ENCODE data around the gene MARCHF4. TPM values are rescaled to one million over a fixed set of nuclear protein-coding genes. Genes with fewer than 3 reads are reported as not detected.

The MARCHF4 gene
- total RNA-seq, 1 experiment from 2014 or later, result 0.33 TPM

DNA sequence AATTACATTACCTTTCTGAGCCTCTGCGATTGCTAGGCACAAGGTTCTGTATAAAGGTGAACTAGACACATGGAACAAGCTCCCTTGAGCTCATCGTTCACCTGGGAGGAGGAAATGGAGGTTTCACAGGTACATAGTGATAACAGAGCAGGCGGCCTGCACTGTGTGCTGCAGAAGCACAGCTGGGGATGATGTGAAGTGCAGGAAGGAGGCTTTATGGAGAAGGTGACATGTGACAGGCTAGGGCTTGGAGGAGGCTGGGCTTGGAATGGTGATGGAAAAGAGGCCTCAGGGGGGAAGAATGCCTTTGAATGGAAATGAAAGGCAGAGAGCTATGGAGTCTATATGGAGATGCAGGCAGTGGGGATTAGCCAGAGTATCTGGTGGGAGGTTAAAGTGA is 22.9 kb downstream of the MARCHF4 start:
- no peak overlapping the region for H3K4me3 Mint-ChIP-seq (ENCODE audit: unreplicated experiment)

DNA sequence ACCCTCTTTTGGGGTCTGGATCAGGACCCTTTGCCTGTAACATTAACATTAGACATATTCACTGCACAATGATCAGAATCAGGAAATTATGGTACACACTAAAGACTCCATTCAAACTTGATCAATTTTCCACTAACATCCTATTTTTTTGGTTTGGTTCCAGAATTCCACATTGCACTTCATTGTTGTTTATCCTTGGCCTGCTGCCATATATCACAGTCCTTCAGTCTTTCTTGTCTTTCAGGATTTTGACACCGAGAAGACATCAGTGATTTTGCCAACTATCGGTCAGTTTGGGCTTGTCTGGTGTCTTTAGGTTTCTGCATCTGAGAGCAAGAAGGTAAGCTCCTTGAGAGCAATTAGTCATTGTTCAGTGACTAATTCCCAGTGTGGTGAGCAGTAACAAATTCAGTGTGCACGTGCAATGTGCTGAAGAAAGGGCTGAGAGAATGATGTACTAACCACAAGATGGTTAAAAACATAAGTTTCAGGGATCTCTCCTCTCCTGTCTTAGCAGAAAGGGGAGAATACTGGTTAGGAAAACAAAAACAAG is 23.5 kb downstream of the MARCHF4 start:
- TF ChIP-seq, protein P1, sequence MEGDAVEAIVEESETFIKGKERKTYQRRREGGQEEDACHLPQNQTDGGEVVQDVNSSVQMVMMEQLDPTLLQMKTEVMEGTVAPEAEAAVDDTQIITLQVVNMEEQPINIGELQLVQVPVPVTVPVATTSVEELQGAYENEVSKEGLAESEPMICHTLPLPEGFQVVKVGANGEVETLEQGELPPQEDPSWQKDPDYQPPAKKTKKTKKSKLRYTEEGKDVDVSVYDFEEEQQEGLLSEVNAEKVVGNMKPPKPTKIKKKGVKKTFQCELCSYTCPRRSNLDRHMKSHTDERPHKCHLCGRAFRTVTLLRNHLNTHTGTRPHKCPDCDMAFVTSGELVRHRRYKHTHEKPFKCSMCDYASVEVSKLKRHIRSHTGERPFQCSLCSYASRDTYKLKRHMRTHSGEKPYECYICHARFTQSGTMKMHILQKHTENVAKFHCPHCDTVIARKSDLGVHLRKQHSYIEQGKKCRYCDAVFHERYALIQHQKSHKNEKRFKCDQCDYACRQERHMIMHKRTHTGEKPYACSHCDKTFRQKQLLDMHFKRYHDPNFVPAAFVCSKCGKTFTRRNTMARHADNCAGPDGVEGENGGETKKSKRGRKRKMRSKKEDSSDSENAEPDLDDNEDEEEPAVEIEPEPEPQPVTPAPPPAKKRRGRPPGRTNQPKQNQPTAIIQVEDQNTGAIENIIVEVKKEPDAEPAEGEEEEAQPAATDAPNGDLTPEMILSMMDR (IDR thresholded peaks at IDR 0.05; ENCODE audit: unreplicated experiment), result no peak
- POLR2A ChIA-PET, result interaction anchor here (0.7 kb wide), 1 partner anchor 137 kb away, joined by 4 read pairs; no protein-coding TSS in a partner anchor
- Mint-ChIP-seq H3K27ac (ENCODE audit: low read depth, unreplicated experiment) (no peak overlapping the region), H3K4me3 (ENCODE audit: unreplicated experiment) (no peak overlapping the region), H3K9me3 (ENCODE audit: unreplicated experiment) (no peaks in the 10 kb centered on the region), H3K4me1 (ENCODE audit: insufficient read depth, unreplicated experiment) (peaks cover 34% of the 10 kb centered on the region), H3K27me3 (ENCODE audit: insufficient read depth, unreplicated experiment) (peaks cover 23% of the 10 kb centered on the region), H3K36me3 (ENCODE audit: insufficient read depth, unreplicated experiment) (no peaks in the 10 kb centered on the region)
- CTCF ChIA-PET, result interaction anchor here (0.5 to 1.2 kb wide), 5 partner anchors 15 to 794 kb away, joined by 3 to 5 read pairs (median 4); no protein-coding TSS in a partner anchor
- peak; percentile 77 for DNase-seq (ENCODE audit: unreplicated experiment)
- intact Hi-C loops (cut with micrococcal nuclease), result no loop called here
- no TSS peak for BruUV-seq (replicated peaks)

More for the DNA sequence above, 22.9 kb downstream of the MARCHF4 start:
- H3K4me1 Mint-ChIP-seq (ENCODE audit: insufficient read depth, unreplicated experiment), result peaks cover 29% of the 10 kb centered on the region
- ChIA-PET POLR2A (interaction anchor here (0.7 kb wide), 1 partner anchor 137 kb away, joined by 4 read pairs; no protein-coding TSS in a partner anchor), CTCF (interaction anchor here (0.5 to 1.2 kb wide), 5 partner anchors 15 to 793 kb away, joined by 3 to 5 read pairs (median 4); no protein-coding TSS in a partner anchor)
- no peaks in the 10 kb centered on the region for H3K36me3 Mint-ChIP-seq (ENCODE audit: insufficient read depth, unreplicated experiment)
- intact Hi-C loops (cut with micrococcal nuclease), result no loop called here
- no peak overlapping the region for H3K27ac Mint-ChIP-seq (ENCODE audit: low read depth, unreplicated experiment)
- TF ChIP-seq, protein P1 (IDR thresholded peaks at IDR 0.05; ENCODE audit: unreplicated experiment), result no peak
- BruUV-seq (replicated peaks), result no TSS peak
- no peak for DNase-seq (ENCODE audit: unreplicated experiment)
- H3K27me3 Mint-ChIP-seq (ENCODE audit: insufficient read depth, unreplicated experiment), result peaks cover 24% of the 10 kb centered on the region
- no peaks in the 10 kb centered on the region for H3K9me3 Mint-ChIP-seq (ENCODE audit: unreplicated experiment)

GRCh38 chr2:216346781-216347180 is 25.5 kb downstream of the MARCHF4 start:
- no peaks in the 10 kb centered on the region for H3K9me3 Mint-ChIP-seq (ENCODE audit: unreplicated experiment)
- no peak overlapping the region for H3K27ac Mint-ChIP-seq (ENCODE audit: low read depth, unreplicated experiment)
- no peak overlapping the region for H3K4me3 Mint-ChIP-seq (ENCODE audit: unreplicated experiment)
- peaks cover 13% of the 10 kb centered on the region for H3K27me3 Mint-ChIP-seq (ENCODE audit: insufficient read depth, unreplicated experiment)
- TF ChIP-seq, protein P1 (IDR thresholded peaks at IDR 0.05; ENCODE audit: unreplicated experiment), result no peak
- peaks cover 35% of the 10 kb centered on the region for H3K4me1 Mint-ChIP-seq (ENCODE audit: insufficient read depth, unreplicated experiment)
- POLR2A ChIA-PET, result interaction anchor here (0.8 kb wide), 1 partner anchor 14 kb away, joined by 3 read pairs; no protein-coding TSS in a partner anchor
- BruUV-seq (replicated peaks), result no TSS peak
- intact Hi-C loops (cut with micrococcal nuclease), result no loop called here
- CTCF ChIA-PET, result no interaction called here
- DNase-seq (ENCODE audit: unreplicated experiment), result no peak
- no peaks in the 10 kb centered on the region for H3K36me3 Mint-ChIP-seq (ENCODE audit: insufficient read depth, unreplicated experiment)

GRCh38 chr2:216345846-216346245 is 26.4 kb downstream of the MARCHF4 start:
- TF ChIP-seq, protein P1 (IDR thresholded peaks at IDR 0.05; ENCODE audit: unreplicated experiment), result no peak
- DNase-seq (ENCODE audit: unreplicated experiment), result no peak
- Mint-ChIP-seq H3K27me3 (ENCODE audit: insufficient read depth, unreplicated experiment) (peaks cover 13% of the 10 kb centered on the region), H3K9me3 (ENCODE audit: unreplicated experiment) (no peaks in the 10 kb centered on the region), H3K4me1 (ENCODE audit: insufficient read depth, unreplicated experiment) (peaks cover 34% of the 10 kb centered on the region), H3K27ac (ENCODE audit: low read depth, unreplicated experiment) (no peak overlapping the region), H3K36me3 (ENCODE audit: insufficient read depth, unreplicated experiment) (no peaks in the 10 kb centered on the region), H3K4me3 (ENCODE audit: unreplicated experiment) (no peak overlapping the region)
- intact Hi-C loops (cut with micrococcal nuclease), result no loop called here
- no TSS peak for BruUV-seq (replicated peaks)
- POLR2A ChIA-PET, result no interaction called here
- CTCF ChIA-PET, result interaction anchor here (0.6 to 1.2 kb wide), 3 partner anchors 59 to 1165 kb away, joined by 3 to 4 read pairs (median 3); no protein-coding TSS in a partner anchor
